Fibroblast of pulmonary artery (primary cell): Measurements from ENCODE around the gene TRIM65.

Source experiments
- DNase-seq: peaks from one replicate; pipeline ENCODE4 v3.0.0-alpha.2; 2010; ENCODE audit warnings: low read depth
- H3K4me3 ChIP-seq: replicated peaks from 2 replicates; pipeline ENCODE4 v1.5.1; 2011; ENCODE audit warnings: low read depth, mild to moderate bottlenecking, control low read depth, low read length, moderate library complexity
- TF ChIP-seq, protein P1 (sequence below): IDR thresholded peaks from 2 replicates; pipeline ENCODE4 v1.5.1; 2011; ENCODE audit warnings: mild to moderate bottlenecking, control low read depth, low read length, inconsistent platforms; ENCODE audit errors: missing control alignments

Gene TRIM65

DNA sequence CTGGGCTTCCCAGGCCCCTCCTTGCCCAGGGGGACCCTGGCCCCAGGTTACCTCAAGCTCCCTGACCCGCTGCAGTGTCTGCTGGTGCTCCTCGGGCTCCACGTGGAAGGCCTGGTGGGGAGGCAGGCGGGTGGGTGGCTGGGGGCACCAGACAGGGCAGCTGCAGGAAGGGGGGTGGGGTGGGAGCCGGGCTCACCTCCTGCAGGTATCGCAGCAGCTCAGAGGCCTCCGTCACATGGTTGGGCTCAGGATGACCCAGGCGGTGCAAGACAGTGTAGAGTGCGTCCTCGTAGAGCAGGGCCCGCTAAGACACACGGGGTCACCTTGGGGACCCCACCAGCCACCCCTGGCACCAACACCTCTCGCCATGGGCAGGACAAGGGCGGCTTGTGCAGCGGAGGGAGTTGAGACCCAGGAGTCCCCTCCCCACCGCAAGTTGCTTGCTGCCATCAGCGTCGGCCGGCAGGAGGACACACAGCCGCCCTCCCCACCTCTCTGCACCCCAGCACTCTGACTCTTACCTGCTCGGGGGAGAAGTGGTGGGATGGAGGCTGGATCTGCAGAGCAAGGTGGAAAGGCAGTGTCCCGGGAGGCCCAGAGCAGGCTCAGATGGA is 53.7 kb downstream of the TRIM65 start:
- no peak for DNase-seq
- no peak overlapping the region for H3K4me3 ChIP-seq
- TF ChIP-seq, protein P1, sequence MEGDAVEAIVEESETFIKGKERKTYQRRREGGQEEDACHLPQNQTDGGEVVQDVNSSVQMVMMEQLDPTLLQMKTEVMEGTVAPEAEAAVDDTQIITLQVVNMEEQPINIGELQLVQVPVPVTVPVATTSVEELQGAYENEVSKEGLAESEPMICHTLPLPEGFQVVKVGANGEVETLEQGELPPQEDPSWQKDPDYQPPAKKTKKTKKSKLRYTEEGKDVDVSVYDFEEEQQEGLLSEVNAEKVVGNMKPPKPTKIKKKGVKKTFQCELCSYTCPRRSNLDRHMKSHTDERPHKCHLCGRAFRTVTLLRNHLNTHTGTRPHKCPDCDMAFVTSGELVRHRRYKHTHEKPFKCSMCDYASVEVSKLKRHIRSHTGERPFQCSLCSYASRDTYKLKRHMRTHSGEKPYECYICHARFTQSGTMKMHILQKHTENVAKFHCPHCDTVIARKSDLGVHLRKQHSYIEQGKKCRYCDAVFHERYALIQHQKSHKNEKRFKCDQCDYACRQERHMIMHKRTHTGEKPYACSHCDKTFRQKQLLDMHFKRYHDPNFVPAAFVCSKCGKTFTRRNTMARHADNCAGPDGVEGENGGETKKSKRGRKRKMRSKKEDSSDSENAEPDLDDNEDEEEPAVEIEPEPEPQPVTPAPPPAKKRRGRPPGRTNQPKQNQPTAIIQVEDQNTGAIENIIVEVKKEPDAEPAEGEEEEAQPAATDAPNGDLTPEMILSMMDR = no peak

DNA sequence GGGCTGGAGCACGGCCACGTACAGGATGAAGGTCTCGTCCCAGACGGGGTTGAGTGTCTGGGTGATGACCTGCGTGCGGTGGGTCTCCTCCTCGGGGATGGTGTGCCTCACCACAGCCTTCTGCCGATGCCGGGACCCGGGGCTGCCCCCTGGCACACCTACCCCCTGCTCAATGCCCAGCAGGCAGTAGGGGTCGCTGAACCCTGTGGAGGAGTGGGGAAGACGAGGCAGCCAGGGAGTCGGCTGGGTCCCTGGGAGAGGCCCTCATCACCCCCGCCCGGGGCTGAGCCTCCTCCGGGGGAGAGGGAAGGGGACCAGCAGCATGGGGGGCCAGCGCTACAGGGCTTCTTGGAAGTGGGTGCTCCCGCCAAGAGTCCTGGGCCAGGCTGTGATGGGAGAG is 54.3 kb downstream of the TRIM65 start:
- H3K4me3 ChIP-seq = no peak overlapping the region
- no peak for DNase-seq
- TF ChIP-seq, protein P1 = no peak

DNA sequence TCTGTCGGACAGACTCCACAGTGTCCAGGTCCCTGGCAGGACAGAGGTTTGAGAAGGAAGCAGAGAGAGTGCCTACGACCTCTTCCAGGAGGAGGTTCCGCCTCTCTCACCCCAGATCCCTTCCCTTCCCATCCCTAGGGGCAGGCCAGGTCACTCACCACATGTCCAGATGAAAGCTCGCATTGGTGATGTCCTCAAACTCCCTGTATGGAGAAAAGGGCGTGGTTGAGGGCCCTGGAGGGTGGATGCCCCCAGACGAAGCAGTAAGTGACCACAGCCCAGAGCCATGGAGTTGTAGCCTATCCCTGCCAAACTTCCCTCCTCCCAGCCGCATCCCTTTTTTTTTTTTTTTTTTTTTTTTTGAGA is 56.0 kb downstream of the TRIM65 start:
- TF ChIP-seq, protein P1 = no peak
- H3K4me3 ChIP-seq = no peak overlapping the region
- DNase-seq = no peak

DNA sequence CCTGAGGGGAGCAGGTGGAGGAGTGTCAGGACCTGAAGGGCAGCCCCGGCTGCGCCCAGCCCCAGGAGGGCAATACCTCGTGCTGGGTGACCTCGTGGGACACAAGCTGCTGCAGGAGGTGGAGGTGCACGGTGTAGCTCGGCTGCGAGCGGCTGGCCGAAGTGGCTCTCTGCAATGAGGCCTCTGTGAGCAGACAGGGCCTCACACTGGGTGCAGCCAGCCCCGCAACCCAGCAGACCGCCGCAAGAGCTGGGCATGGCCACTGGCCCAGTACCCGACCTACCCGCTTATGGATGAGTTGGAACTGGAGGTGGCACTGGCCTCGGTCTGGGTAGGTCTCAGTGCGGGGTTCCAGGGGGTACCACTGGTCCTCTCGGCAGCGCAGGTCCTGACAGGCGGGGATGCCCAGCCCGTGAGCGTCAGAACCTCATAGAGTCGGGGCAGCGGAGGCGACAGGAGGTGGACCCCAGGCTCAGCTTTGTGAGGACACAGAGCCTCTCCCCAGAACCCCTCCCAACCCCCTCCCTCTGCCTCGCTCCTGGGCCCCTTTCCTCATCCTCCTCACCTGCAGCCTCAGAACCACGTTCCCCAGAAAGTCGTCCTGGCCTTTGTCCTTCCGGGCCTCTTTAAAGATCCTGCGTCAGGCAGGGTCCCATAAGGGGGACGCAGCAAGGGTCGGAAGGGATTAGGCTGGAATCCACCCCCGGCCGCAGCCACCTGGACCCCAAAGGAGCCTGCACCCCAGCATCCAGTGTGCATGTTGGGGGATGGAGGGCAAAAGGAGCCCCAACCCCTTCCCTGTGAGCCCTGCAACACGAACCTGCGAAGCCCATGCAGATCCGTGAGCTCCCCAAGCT is 56.6 kb downstream of the TRIM65 start:
- no peak for DNase-seq
- TF ChIP-seq, protein P1 = no peak
- H3K4me3 ChIP-seq = no peak overlapping the region
